Measurements from ENCODE around the gene PHF2.
A peak's percentile ranks its signal among the peaks of the same experiment; 100 is the strongest.

Gene PHF2

GRCh38 chr9:93662016-93662638 lies 85.7 kb downstream of the PHF2 start:
- Histone ChIP-seq H3K14ac (ENCODE audit: low read length) (no peak overlapping the region), H2BK120ac (ENCODE audit: low read depth, low read length) (no peak overlapping the region), H3K4me3 (ENCODE audit: low read length in 2 of 2) (no peak overlapping the region), H3K27me3 (ENCODE audit: control insufficient read depth in 3 of 3, insufficient read depth in 3 of 3, low read depth in 1 of 3, low read length in 3 of 3) (no peaks in the 10 kb centered on the region), H3K79me1 (ENCODE audit: low read depth, low read length) (peaks cover 2% of the 10 kb centered on the region), H2AK5ac (ENCODE audit: low read depth, low read length) (no peak overlapping the region), H3K4ac (ENCODE audit: low read length) (no peak overlapping the region), H3K4me2 (ENCODE audit: insufficient read depth, low read length, poor library complexity, severe bottlenecking) (no peak overlapping the region), H3K9ac (ENCODE audit: low read depth, low read length, poor library complexity) (no peak overlapping the region), H3K18ac (ENCODE audit: low read length) (no peak overlapping the region), H3K36me3 (replicated peaks in 1 of 2; ENCODE audit: control insufficient read depth in 2 of 2, insufficient read depth in 2 of 2, low read length in 2 of 2) (peaks cover 17 to 87% of the 10 kb centered on the region in 2 donors), H3K27ac (replicated peaks; ENCODE audit: low read length) (no peak overlapping the region), H3K9me3 (replicated peaks in 1 of 2; ENCODE audit: control insufficient read depth in 2 of 2, insufficient read depth in 1 of 2, low read depth in 1 of 2, low read length in 2 of 2) (peaks cover 0 to 4% of the 10 kb centered on the region in 2 donors), H2BK15ac (ENCODE audit: low read length) (no peak overlapping the region), H4K8ac (ENCODE audit: low read depth, low read length) (no peak overlapping the region), H2BK12ac (ENCODE audit: low read length) (no peak overlapping the region), H3K4me1 (ENCODE audit: control insufficient read depth in 2 of 2, insufficient read depth in 1 of 2, low read depth in 1 of 2, low read length in 2 of 2) (peaks cover 0 to 2% of the 10 kb centered on the region in 2 donors), H4K91ac (ENCODE audit: low read depth, low read length, poor library complexity) (no peak overlapping the region), H3K23ac (ENCODE audit: low read depth, low read length, poor library complexity) (no peak overlapping the region), H2AFZ (ENCODE audit: low read length) (no peak overlapping the region), H2BK5ac (ENCODE audit: low read length) (no peak overlapping the region)
- DNase-seq (ENCODE audit: low spot score): no peak
- 100% methylated on average over 4 of the region's 4 CpGs; no CpG with 5 or more reads in 1 of the 2 donors for WGBS, 2 donors (ENCODE audit: extremely low coverage in 2 of 2, insufficient read length in 2 of 2, insufficient replicate concordance in 1 of 2)

- Histone ChIP-seq H3K4me1 (ENCODE audit: control insufficient read depth in 2 of 2, insufficient read depth in 1 of 2, low read depth in 1 of 2, low read length in 2 of 2) (peaks cover under 1 to 3% of the 10 kb centered on the region in 2 donors), H3K18ac (ENCODE audit: low read length) (no peak overlapping the region), H2AFZ (ENCODE audit: low read length) (no peak overlapping the region), H3K27ac (replicated peaks; ENCODE audit: low read length) (no peak overlapping the region), H3K23ac (ENCODE audit: low read depth, low read length, poor library complexity) (no peak overlapping the region), H4K8ac (ENCODE audit: low read depth, low read length) (no peak overlapping the region), H4K91ac (ENCODE audit: low read depth, low read length, poor library complexity) (no peak overlapping the region), H3K4ac (ENCODE audit: low read length) (no peak overlapping the region), H2AK5ac (ENCODE audit: low read depth, low read length) (no peak overlapping the region), H3K9ac (ENCODE audit: low read depth, low read length, poor library complexity) (peak overlapping the region; percentile 2), H2BK120ac (ENCODE audit: low read depth, low read length) (no peak overlapping the region), H3K9me3 (replicated peaks in 1 of 2; ENCODE audit: control insufficient read depth in 2 of 2, insufficient read depth in 1 of 2, low read depth in 1 of 2, low read length in 2 of 2) (peaks cover 0 to 4% of the 10 kb centered on the region in 2 donors), H2BK12ac (ENCODE audit: low read length) (no peak overlapping the region), H3K14ac (ENCODE audit: low read length) (no peak overlapping the region), H3K27me3 (ENCODE audit: control insufficient read depth in 3 of 3, insufficient read depth in 3 of 3, low read depth in 1 of 3, low read length in 3 of 3) (no peaks in the 10 kb centered on the region), H3K4me3 (ENCODE audit: low read length in 2 of 2) (no peak overlapping the region), H2BK5ac (ENCODE audit: low read length) (no peak overlapping the region), H2BK15ac (ENCODE audit: low read length) (no peak overlapping the region), H3K4me2 (ENCODE audit: insufficient read depth, low read length, poor library complexity, severe bottlenecking) (no peak overlapping the region), H3K79me1 (ENCODE audit: low read depth, low read length) (peaks cover 2% of the 10 kb centered on the region), H3K36me3 (replicated peaks in 1 of 2; ENCODE audit: control insufficient read depth in 2 of 2, insufficient read depth in 2 of 2, low read length in 2 of 2) (peaks cover 17 to 79% of the 10 kb centered on the region in 2 donors)
- no peak for DNase-seq (ENCODE audit: low spot score)
- WGBS, 2 donors (ENCODE audit: extremely low coverage in 2 of 2, insufficient read length in 2 of 2, insufficient replicate concordance in 1 of 2): no CpG with 5 or more reads among the region's 9 CpGs
Measured at GRCh38 chr9:93662952-93663572, 86.7 kb downstream of the PHF2 start.

- Histone ChIP-seq H3K14ac (ENCODE audit: low read length) (no peak overlapping the region), H2BK15ac (ENCODE audit: low read length) (no peak overlapping the region), H2BK120ac (ENCODE audit: low read depth, low read length) (no peak overlapping the region), H2BK5ac (ENCODE audit: low read length) (no peak overlapping the region), H3K79me1 (ENCODE audit: low read depth, low read length) (peaks cover 2% of the 10 kb centered on the region), H2AK5ac (ENCODE audit: low read depth, low read length) (no peak overlapping the region), H3K9me3 (replicated peaks in 1 of 2; ENCODE audit: control insufficient read depth in 2 of 2, insufficient read depth in 1 of 2, low read depth in 1 of 2, low read length in 2 of 2) (peaks cover 0 to 4% of the 10 kb centered on the region in 2 donors), H3K4me1 (ENCODE audit: control insufficient read depth in 2 of 2, insufficient read depth in 1 of 2, low read depth in 1 of 2, low read length in 2 of 2) (peaks cover 7 to 9% of the 10 kb centered on the region in 2 donors), H4K91ac (ENCODE audit: low read depth, low read length, poor library complexity) (no peak overlapping the region), H3K4me2 (ENCODE audit: insufficient read depth, low read length, poor library complexity, severe bottlenecking) (no peak overlapping the region), H2BK12ac (ENCODE audit: low read length) (no peak overlapping the region), H3K4ac (ENCODE audit: low read length) (no peak overlapping the region), H3K9ac (ENCODE audit: low read depth, low read length, poor library complexity) (peak overlapping the region; percentile 10), H3K27me3 (ENCODE audit: control insufficient read depth in 3 of 3, insufficient read depth in 3 of 3, low read depth in 1 of 3, low read length in 3 of 3) (no peaks in the 10 kb centered on the region), H3K27ac (replicated peaks; ENCODE audit: low read length) (no peak overlapping the region), H2AFZ (ENCODE audit: low read length) (no peak overlapping the region), H3K18ac (ENCODE audit: low read length) (no peak overlapping the region), H4K8ac (ENCODE audit: low read depth, low read length) (peak overlapping the region; percentile 74), H3K4me3 (ENCODE audit: low read length in 2 of 2) (no peak overlapping the region), H3K36me3 (replicated peaks in 1 of 2; ENCODE audit: control insufficient read depth in 2 of 2, insufficient read depth in 2 of 2, low read length in 2 of 2) (peaks cover 17 to 69% of the 10 kb centered on the region in 2 donors), H3K23ac (ENCODE audit: low read depth, low read length, poor library complexity) (no peak overlapping the region)
- no CpG with 5 or more reads among the region's 16 CpGs for WGBS, 2 donors (ENCODE audit: extremely low coverage in 2 of 2, insufficient read length in 2 of 2, insufficient replicate concordance in 1 of 2)
- no peak for DNase-seq (ENCODE audit: low spot score)
Measured at GRCh38 chr9:93663877-93664548, 87.6 kb downstream of the PHF2 start.

- DNase-seq (ENCODE audit: low spot score): no peak
Measured at GRCh38 chr9:93664549-93665120, 88.3 kb downstream of the PHF2 start.

More at GRCh38 chr9:93664549-93665120, 88.3 kb downstream of the PHF2 start:
- Histone ChIP-seq H3K4me1 (ENCODE audit: control insufficient read depth in 2 of 2, insufficient read depth in 1 of 2, low read depth in 1 of 2, low read length in 2 of 2) (peaks cover 7 to 9% of the 10 kb centered on the region in 2 donors), H3K14ac (ENCODE audit: low read length) (no peak overlapping the region), H3K4me2 (ENCODE audit: insufficient read depth, low read length, poor library complexity, severe bottlenecking) (no peak overlapping the region), H3K27me3 (ENCODE audit: control insufficient read depth in 3 of 3, insufficient read depth in 3 of 3, low read depth in 1 of 3, low read length in 3 of 3) (no peaks in the 10 kb centered on the region), H2BK12ac (ENCODE audit: low read length) (no peak overlapping the region), H3K9me3 (replicated peaks in 1 of 2; ENCODE audit: control insufficient read depth in 2 of 2, insufficient read depth in 1 of 2, low read depth in 1 of 2, low read length in 2 of 2) (peaks cover 0 to 4% of the 10 kb centered on the region in 2 donors), H3K79me1 (ENCODE audit: low read depth, low read length) (peaks cover 2% of the 10 kb centered on the region), H2BK120ac (ENCODE audit: low read depth, low read length) (no peak overlapping the region), H4K8ac (ENCODE audit: low read depth, low read length) (no peak overlapping the region), H3K27ac (replicated peaks; ENCODE audit: low read length) (no peak overlapping the region), H2BK15ac (ENCODE audit: low read length) (no peak overlapping the region), H3K4me3 (ENCODE audit: low read length in 2 of 2) (no peak overlapping the region), H3K36me3 (replicated peaks in 1 of 2; ENCODE audit: control insufficient read depth in 2 of 2, insufficient read depth in 2 of 2, low read length in 2 of 2) (peaks cover 16 to 63% of the 10 kb centered on the region in 2 donors), H3K23ac (ENCODE audit: low read depth, low read length, poor library complexity) (no peak overlapping the region), H3K4ac (ENCODE audit: low read length) (no peak overlapping the region), H2BK5ac (ENCODE audit: low read length) (no peak overlapping the region), H2AK5ac (ENCODE audit: low read depth, low read length) (no peak overlapping the region), H3K18ac (ENCODE audit: low read length) (no peak overlapping the region), H2AFZ (ENCODE audit: low read length) (no peak overlapping the region), H3K9ac (ENCODE audit: low read depth, low read length, poor library complexity) (no peak overlapping the region), H4K91ac (ENCODE audit: low read depth, low read length, poor library complexity) (no peak overlapping the region)
- no CpG with 5 or more reads among the region's 15 CpGs for WGBS, 2 donors (ENCODE audit: extremely low coverage in 2 of 2, insufficient read length in 2 of 2, insufficient replicate concordance in 1 of 2)
